H1 (cell line): ENCODE results near the gene CPSF4. TPM values are rescaled to one million over a fixed set of nuclear protein-coding genes. Genes with fewer than 3 reads are reported as not detected.

Experiments used
- CBX5 ChIP-seq: fragments of 300-800, 300-1000 bp; sonication (generic); IDR thresholded peaks from 2 replicates; pipeline ENCODE4 v1.7.1; 2016; ENCODE audit warnings: antibody characterized with exemption, low read length, low read depth
- CEBPB ChIP-seq: IDR thresholded peaks from 2 replicates; pipeline ENCODE4 v1.6.1; 2012; ENCODE audit warnings: low read depth, low read length
- CREB1 ChIP-seq: IDR thresholded peaks from 2 replicates; pipeline ENCODE4 v1.6.1; 2012; ENCODE audit warnings: inconsistent platforms
- CTBP2 ChIP-seq: IDR thresholded peaks from 2 replicates; pipeline ENCODE4 v1.7.0; 2011; ENCODE audit warnings: borderline replicate concordance, mild to moderate bottlenecking, moderate library complexity, mixed read lengths, low read length; ENCODE audit not compliant: insufficient read depth, insufficient read length
- E2F6 ChIP-seq: IDR thresholded peaks from 2 replicates; pipeline ENCODE4 v1.6.1; 2012; ENCODE audit warnings: inconsistent platforms
- EGR1 ChIP-seq: IDR thresholded peaks from 2 replicates; pipeline ENCODE4 v1.6.1; 2011; ENCODE audit warnings: low read depth, low read length, borderline replicate concordance
- EP300 ChIP-seq, 2 experiments: IDR thresholded peaks; 1 replicate in 1 of 2; 2 replicates in 1 of 2; pipeline ENCODE4 v1.6.1; 2011 to 2012; ENCODE audit warnings: low read depth in 2 of 2, low read length in 2 of 2, mild to moderate bottlenecking in 2 of 2, borderline replicate concordance in 1 of 2, inconsistent platforms in 1 of 2, moderate library complexity in 1 of 2
- FOSL1 ChIP-seq: IDR thresholded peaks from 2 replicates; pipeline ENCODE4 v1.6.1; 2011; ENCODE audit warnings: mild to moderate bottlenecking, low read depth, low read length, moderate library complexity; ENCODE audit not compliant: insufficient read depth
- GTF2F1 ChIP-seq: IDR thresholded peaks from 2 replicates; pipeline ENCODE4 v1.6.1; 2012; ENCODE audit warnings: low read depth, low read length, improper control_type of control experiment, borderline replicate concordance
- JUND ChIP-seq: IDR thresholded peaks from 2 replicates; pipeline ENCODE4 v1.6.1; 2011; ENCODE audit warnings: mild to moderate bottlenecking, improper control_type of control experiment, low read length
- MAX ChIP-seq: IDR thresholded peaks from 2 replicates; pipeline ENCODE4 v1.6.1; 2012; ENCODE audit warnings: inconsistent platforms
- NANOG ChIP-seq: IDR thresholded peaks from 2 replicates; pipeline ENCODE4 v1.6.1; 2011; ENCODE audit warnings: low read length, low read depth, mild to moderate bottlenecking, inconsistent platforms; ENCODE audit not compliant: insufficient read depth, poor library complexity, severe bottlenecking
- NRF1 ChIP-seq: IDR thresholded peaks from 2 replicates; pipeline ENCODE4 v1.6.1; 2011; ENCODE audit warnings: mild to moderate bottlenecking, low read depth, low read length, improper control_type of control experiment
- POLR2AphosphoS5 ChIP-seq: IDR thresholded peaks from 2 replicates; pipeline ENCODE4 v1.6.1; 2011; ENCODE audit warnings: low read depth, low read length
- RFX5 ChIP-seq: IDR thresholded peaks from 2 replicates; pipeline ENCODE4 v1.6.1; 2011; ENCODE audit warnings: low read depth, low read length, improper control_type of control experiment, borderline replicate concordance
- SAP30 ChIP-seq: fragments of 300-600 bp; sonication (generic); IDR thresholded peaks from 2 replicates; pipeline ENCODE4 v1.7.1; 2012; ENCODE audit warnings: low read length, moderate library complexity, mild to moderate bottlenecking, inconsistent platforms; ENCODE audit not compliant: insufficient read depth, insufficient replicate concordance
- SIRT6 ChIP-seq: IDR thresholded peaks from one replicate; pipeline ENCODE4 v1.7.1; 2012; ENCODE audit warnings: low read length, inconsistent platforms
- SP4 ChIP-seq: IDR thresholded peaks from 2 replicates; pipeline ENCODE4 v1.6.1; 2012; ENCODE audit warnings: low read length, inconsistent platforms
- SRF ChIP-seq: IDR thresholded peaks from 2 replicates; pipeline ENCODE4 v1.6.1; 2011; ENCODE audit warnings: mild to moderate bottlenecking, low read depth, low read length, moderate library complexity
- TAF7 ChIP-seq: optimal IDR thresholded peaks from 2 replicates; pipeline ENCODE3; 2011; ENCODE audit warnings: low read depth, mild to moderate bottlenecking, inconsistent platforms, low read length, moderate library complexity, borderline replicate concordance
- TCF12 ChIP-seq: IDR thresholded peaks from 2 replicates; pipeline ENCODE4 v1.6.1; 2011; ENCODE audit warnings: low read depth, mild to moderate bottlenecking, low read length
- ZNF274 ChIP-seq: IDR thresholded peaks from 2 replicates; pipeline ENCODE4 v1.7.0; 2012; ENCODE audit warnings: low read length, borderline replicate concordance; ENCODE audit errors: extremely low read depth
- polyA plus RNA-seq, 7 experiments: library from polyadenylated mRNA; depleted of rRNA in 3 of 7; stranded (reverse) in 5 of 7; unstranded in 2 of 7; fragments of >200 nt in 5 of 7; fragments of 200-250 nt in 2 of 7; gene quantifications; 1 replicate in 5 of 7; 2 replicates in 1 of 7; 4 replicates in 1 of 7; pipeline versions ENCODE4 v1.2.1 to v1.2.3, GENCODE V29; 2011 to 2013; ENCODE audit warnings: missing spikeins in 2 of 7, mixed read lengths in 2 of 7
- total RNA-seq: library from RNA; stranded (reverse); fragmentation: NEBNext Ultra II Directional; extraction: Animal tissue kit (Norgen Biotek cat#: 25700); gene quantifications from 2 replicates; pipeline ENCODE4 v1.2.1, GENCODE V29; 2021
- TF ChIP-seq, protein P1 (sequence below): IDR thresholded peaks from 2 replicates; pipeline ENCODE4 v1.6.1; 2011; ENCODE audit warnings: low read depth, mild to moderate bottlenecking, low read length; ENCODE audit not compliant: insufficient read depth

Gene CPSF4
- total and polyA plus RNA-seq, 2 of the 8 experiments (the other 6 are each of a cell fraction or from before 2014, with no cell fraction given), result 77.5 to 103 TPM

GRCh38 chr7:99504603-99505323 lies 66.0 kb downstream of the CPSF4 start, which contains the start of gene ZKSCAN5 (continued):
- TF ChIP-seq CBX5 (no peak), NRF1 (no peak), CREB1 (peak; percentile 88), JUND (no peak), SRF (no peak), TCF12 (peak; percentile 38; the same call in 1 of the 2 replicates), E2F6 (no peak), CEBPB (no peak), POLR2AphosphoS5 (peak; percentile 86), RFX5 (no peak), ZNF274 (no peak), TAF7 (peak; percentile 91), NANOG (no peak), SIRT6 (no peak), FOSL1 (no peak), SAP30 (peak; percentile 84), EGR1 (peak; percentile 97), EP300 (IDR thresholded peaks at IDR 0.05; ENCODE audit: borderline replicate concordance in 1 of 2, low read depth in 2 of 2, low read length in 2 of 2) (peak in 1 of 2 experiments; percentile 58; a peak in 1 of 3 replicates), SP4 (peak; percentile 67; the same call in 1 of the 2 replicates), GTF2F1 (0 out of 2 replicates have a peak, but pooled peaks have one; percentile 25), CTBP2 (peak; percentile 80), MAX (peak; percentile 29; the same call in 1 of the 2 replicates)
- TF ChIP-seq, protein P1, sequence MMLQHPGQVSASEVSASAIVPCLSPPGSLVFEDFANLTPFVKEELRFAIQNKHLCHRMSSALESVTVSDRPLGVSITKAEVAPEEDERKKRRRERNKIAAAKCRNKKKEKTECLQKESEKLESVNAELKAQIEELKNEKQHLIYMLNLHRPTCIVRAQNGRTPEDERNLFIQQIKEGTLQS, result no peak
